OCI-LY7 (cell line): Measurements from ENCODE around the gene ACBD6.

Experiments
- EZH2phosphoT487 ChIP-seq: fragments of 200-600 bp; sonication (generic); IDR thresholded peaks from 2 replicates; pipeline ENCODE4 v1.6.1; 2018; ENCODE audit warnings: low read depth, borderline replicate concordance, mild to moderate bottlenecking, mixed run types, antibody characterized with exemption, low read length, moderate library complexity, mixed read lengths
- TF ChIP-seq, protein P1 (sequence below): fragments of 200-600 bp; sonication (generic); conservative IDR thresholded peaks from 2 replicates; pipeline ENCODE4 v1.5.1; 2014; ENCODE audit warnings: mild to moderate bottlenecking, antibody characterized with exemption, low read length, moderate library complexity, mixed read lengths

DNA sequence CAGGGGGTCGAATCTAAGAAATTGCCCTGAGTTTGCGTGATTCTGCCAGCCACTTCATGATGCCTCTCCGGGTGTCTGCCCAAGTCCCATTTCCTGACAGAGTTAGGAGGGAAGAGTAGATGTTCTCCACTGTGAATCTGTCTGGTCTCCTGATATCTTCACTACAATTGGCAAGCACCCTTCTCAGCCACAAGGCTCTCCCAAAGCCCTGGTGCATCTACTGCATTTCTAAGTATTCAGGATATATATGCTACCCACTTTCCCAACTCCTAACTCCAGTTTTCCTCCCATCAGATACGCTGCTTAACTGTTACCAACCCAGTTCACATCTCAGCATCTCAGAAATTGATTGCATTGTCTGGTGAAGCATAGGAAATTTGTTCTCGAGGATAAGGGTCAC, 30.5 kb upstream of the ACBD6 start:
- TF ChIP-seq EZH2phosphoT487, result no peak
- TF ChIP-seq, protein P1, sequence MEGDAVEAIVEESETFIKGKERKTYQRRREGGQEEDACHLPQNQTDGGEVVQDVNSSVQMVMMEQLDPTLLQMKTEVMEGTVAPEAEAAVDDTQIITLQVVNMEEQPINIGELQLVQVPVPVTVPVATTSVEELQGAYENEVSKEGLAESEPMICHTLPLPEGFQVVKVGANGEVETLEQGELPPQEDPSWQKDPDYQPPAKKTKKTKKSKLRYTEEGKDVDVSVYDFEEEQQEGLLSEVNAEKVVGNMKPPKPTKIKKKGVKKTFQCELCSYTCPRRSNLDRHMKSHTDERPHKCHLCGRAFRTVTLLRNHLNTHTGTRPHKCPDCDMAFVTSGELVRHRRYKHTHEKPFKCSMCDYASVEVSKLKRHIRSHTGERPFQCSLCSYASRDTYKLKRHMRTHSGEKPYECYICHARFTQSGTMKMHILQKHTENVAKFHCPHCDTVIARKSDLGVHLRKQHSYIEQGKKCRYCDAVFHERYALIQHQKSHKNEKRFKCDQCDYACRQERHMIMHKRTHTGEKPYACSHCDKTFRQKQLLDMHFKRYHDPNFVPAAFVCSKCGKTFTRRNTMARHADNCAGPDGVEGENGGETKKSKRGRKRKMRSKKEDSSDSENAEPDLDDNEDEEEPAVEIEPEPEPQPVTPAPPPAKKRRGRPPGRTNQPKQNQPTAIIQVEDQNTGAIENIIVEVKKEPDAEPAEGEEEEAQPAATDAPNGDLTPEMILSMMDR, result no peak
